HepG2 (cell line): ENCODE data around the gene SAMD4A.

Experiments used
- GATA4 ChIP-seq: sonication (generic); IDR thresholded peaks from 2 replicates; pipeline ENCODE4 v1.6.1; 2016; ENCODE audit warnings: antibody characterized with exemption, low read depth, borderline replicate concordance
- HDAC2 ChIP-seq: sonication (generic); formaldehyde crosslinking; IDR thresholded peaks from 2 replicates; pipeline ENCODE4 v1.4.0; 2020; ENCODE audit warnings: missing genetic modification reagents
- HMG20B ChIP-seq: conservative IDR thresholded peaks from 2 replicates; pipeline ENCODE4 v1.6.1; 2016; ENCODE audit warnings: missing genetic modification reagents, missing compliant biosample characterization
- MED8 ChIP-seq: sonication (generic); formaldehyde crosslinking; IDR thresholded peaks from 2 replicates; pipeline ENCODE4 v1.8.1; 2023; ENCODE audit warnings: mild to moderate bottlenecking, missing genetic modification reagents; ENCODE audit not compliant: insufficient replicate concordance
- RAD21 ChIP-seq: fragments of 450-650 bp; formaldehyde crosslinking; IDR thresholded peaks from 2 replicates; pipeline ENCODE4 v1.5.0; 2020; ENCODE audit warnings: mild to moderate bottlenecking
- TP53 ChIP-seq: sonication (generic); formaldehyde crosslinking; conservative IDR thresholded peaks from 2 replicates; pipeline ENCODE4 v1.4.0; 2020; ENCODE audit warnings: missing genetic modification reagents
- ZNF547 ChIP-seq: sonication (generic); formaldehyde crosslinking; IDR thresholded peaks from 2 replicates; pipeline ENCODE4 v1.5.1; 2020; ENCODE audit warnings: mild to moderate bottlenecking, missing genetic modification reagents
- ZNF589 ChIP-seq: sonication (generic); formaldehyde crosslinking; conservative IDR thresholded peaks from 2 replicates; pipeline ENCODE4 v1.8.0; 2022; ENCODE audit warnings: mild to moderate bottlenecking, moderate library complexity, missing genetic modification reagents
- TF ChIP-seq, protein P1 (sequence below): sonication (generic); formaldehyde crosslinking; IDR thresholded peaks from 2 replicates; pipeline ENCODE4 v1.8.0; 2022; ENCODE audit warnings: missing genetic modification reagents, mild to moderate bottlenecking, moderate library complexity, borderline replicate concordance
- TF ChIP-seq, protein P2 (sequence below): sonication (generic); formaldehyde crosslinking; IDR thresholded peaks from 2 replicates; pipeline ENCODE4 v1.5.0; 2020; ENCODE audit warnings: mild to moderate bottlenecking, missing genetic modification reagents, moderate library complexity
- TF ChIP-seq, protein P3 (sequence below): sonication (generic); formaldehyde crosslinking; IDR thresholded peaks from 2 replicates; pipeline ENCODE4 v1.4.0; 2020; ENCODE audit warnings: missing genetic modification reagents
- TF ChIP-seq, protein P4 (sequence below): sonication (generic); formaldehyde crosslinking; IDR thresholded peaks from 2 replicates; pipeline ENCODE4 v1.4.0; 2020; ENCODE audit warnings: missing genetic modification reagents

DNA sequence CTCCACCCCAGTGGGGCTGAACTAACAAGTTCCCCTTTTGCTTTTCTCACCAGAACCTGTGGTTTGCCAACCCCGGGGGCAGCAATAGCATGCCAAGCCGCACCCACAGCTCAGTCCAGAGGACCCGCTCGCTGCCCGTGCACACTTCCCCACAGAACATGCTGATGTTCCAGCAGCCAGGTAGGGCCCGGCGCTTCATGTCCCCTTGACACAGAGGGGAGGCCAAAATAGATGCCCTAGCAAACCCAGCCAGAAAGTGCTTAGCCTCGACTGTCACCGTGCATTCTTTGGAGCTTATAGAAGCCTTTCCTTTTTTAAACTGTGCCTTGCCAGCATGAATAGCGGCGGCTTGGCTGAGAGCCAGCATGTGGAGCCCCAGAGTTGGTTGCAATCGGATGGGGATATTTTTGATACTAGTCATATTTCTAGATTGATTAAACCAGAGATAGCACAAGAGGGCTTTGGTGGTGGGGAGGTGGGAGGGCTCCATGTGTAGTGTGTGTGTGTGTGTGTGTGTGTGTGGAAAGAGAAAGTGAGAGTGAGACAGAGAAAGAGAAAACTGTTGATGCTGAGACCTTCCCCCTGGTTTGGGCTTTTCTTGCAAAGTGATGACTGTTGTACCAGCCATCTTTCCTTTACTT lies 209.6 kb downstream of the SAMD4A start:
- TF ChIP-seq, protein P1, sequence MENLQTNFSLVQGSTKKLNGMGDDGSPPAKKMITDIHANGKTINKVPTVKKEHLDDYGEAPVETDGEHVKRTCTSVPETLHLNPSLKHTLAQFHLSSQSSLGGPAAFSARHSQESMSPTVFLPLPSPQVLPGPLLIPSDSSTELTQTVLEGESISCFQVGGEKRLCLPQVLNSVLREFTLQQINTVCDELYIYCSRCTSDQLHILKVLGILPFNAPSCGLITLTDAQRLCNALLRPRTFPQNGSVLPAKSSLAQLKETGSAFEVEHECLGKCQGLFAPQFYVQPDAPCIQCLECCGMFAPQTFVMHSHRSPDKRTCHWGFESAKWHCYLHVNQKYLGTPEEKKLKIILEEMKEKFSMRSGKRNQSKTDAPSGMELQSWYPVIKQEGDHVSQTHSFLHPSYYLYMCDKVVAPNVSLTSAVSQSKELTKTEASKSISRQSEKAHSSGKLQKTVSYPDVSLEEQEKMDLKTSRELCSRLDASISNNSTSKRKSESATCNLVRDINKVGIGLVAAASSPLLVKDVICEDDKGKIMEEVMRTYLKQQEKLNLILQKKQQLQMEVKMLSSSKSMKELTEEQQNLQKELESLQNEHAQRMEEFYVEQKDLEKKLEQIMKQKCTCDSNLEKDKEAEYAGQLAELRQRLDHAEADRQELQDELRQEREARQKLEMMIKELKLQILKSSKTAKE (CRISPR knock-in tag), result no peak
- TF ChIP-seq GATA4, result no peak
- no peak for TF ChIP-seq RAD21
- no peak for TF ChIP-seq HDAC2 (CRISPR knock-in tag)
- TF ChIP-seq, protein P2, sequence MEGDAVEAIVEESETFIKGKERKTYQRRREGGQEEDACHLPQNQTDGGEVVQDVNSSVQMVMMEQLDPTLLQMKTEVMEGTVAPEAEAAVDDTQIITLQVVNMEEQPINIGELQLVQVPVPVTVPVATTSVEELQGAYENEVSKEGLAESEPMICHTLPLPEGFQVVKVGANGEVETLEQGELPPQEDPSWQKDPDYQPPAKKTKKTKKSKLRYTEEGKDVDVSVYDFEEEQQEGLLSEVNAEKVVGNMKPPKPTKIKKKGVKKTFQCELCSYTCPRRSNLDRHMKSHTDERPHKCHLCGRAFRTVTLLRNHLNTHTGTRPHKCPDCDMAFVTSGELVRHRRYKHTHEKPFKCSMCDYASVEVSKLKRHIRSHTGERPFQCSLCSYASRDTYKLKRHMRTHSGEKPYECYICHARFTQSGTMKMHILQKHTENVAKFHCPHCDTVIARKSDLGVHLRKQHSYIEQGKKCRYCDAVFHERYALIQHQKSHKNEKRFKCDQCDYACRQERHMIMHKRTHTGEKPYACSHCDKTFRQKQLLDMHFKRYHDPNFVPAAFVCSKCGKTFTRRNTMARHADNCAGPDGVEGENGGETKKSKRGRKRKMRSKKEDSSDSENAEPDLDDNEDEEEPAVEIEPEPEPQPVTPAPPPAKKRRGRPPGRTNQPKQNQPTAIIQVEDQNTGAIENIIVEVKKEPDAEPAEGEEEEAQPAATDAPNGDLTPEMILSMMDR (CRISPR knock-in tag), result no peak
- TF ChIP-seq ZNF547 (CRISPR knock-in tag), result no peak
- no peak for TF ChIP-seq ZNF589 (CRISPR knock-in tag)
- TF ChIP-seq TP53 (CRISPR knock-in tag), result no peak
- TF ChIP-seq, protein P3, sequence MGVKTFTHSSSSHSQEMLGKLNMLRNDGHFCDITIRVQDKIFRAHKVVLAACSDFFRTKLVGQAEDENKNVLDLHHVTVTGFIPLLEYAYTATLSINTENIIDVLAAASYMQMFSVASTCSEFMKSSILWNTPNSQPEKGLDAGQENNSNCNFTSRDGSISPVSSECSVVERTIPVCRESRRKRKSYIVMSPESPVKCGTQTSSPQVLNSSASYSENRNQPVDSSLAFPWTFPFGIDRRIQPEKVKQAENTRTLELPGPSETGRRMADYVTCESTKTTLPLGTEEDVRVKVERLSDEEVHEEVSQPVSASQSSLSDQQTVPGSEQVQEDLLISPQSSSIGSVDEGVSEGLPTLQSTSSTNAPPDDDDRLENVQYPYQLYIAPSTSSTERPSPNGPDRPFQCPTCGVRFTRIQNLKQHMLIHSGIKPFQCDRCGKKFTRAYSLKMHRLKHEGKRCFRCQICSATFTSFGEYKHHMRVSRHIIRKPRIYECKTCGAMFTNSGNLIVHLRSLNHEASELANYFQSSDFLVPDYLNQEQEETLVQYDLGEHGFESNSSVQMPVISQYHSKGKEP (CRISPR knock-in tag), result no peak
- no peak for TF ChIP-seq HMG20B
- TF ChIP-seq MED8 (CRISPR knock-in tag), result no peak
- TF ChIP-seq, protein P4, sequence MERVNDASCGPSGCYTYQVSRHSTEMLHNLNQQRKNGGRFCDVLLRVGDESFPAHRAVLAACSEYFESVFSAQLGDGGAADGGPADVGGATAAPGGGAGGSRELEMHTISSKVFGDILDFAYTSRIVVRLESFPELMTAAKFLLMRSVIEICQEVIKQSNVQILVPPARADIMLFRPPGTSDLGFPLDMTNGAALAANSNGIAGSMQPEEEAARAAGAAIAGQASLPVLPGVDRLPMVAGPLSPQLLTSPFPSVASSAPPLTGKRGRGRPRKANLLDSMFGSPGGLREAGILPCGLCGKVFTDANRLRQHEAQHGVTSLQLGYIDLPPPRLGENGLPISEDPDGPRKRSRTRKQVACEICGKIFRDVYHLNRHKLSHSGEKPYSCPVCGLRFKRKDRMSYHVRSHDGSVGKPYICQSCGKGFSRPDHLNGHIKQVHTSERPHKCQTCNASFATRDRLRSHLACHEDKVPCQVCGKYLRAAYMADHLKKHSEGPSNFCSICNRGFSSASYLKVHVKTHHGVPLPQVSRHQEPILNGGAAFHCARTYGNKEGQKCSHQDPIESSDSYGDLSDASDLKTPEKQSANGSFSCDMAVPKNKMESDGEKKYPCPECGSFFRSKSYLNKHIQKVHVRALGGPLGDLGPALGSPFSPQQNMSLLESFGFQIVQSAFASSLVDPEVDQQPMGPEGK (CRISPR knock-in tag), result no peak
